Measurements from ENCODE around the gene FOSB. TPM values are rescaled to one million over a fixed set of nuclear protein-coding genes. Genes with fewer than 3 reads are reported as not detected.

FOSB gene
- total and polyA plus RNA-seq, 9 of the 15 experiments (the other 6 are each of a cell fraction or from before 2014, with no cell fraction given): 0.11 to 2.7 (median 0.73) TPM

GRCh38 chr19:45509692-45510015 is 41.9 kb downstream of the FOSB start (continued):
- TF ChIP-seq CCNT2 (IDR thresholded peaks at IDR 0.05; ENCODE audit: borderline replicate concordance, extremely low read depth, insufficient read length, low read depth, low read length) (no peak), IRF1 (CRISPR knock-in tag; IDR thresholded peaks at IDR 0.05; ENCODE audit: borderline replicate concordance) (no peak), MYBL2 (IDR thresholded peaks at IDR 0.05; ENCODE audit: low read depth) (no peak), MYBL2 (CRISPR knock-in tag; IDR thresholded peaks at IDR 0.05; ENCODE audit: borderline replicate concordance) (no peak), ZNF75A (CRISPR knock-in tag; IDR thresholded peaks at IDR 0.05) (no peak), NEUROD1 (IDR thresholded peaks at IDR 0.05; ENCODE audit: borderline replicate concordance, low read depth, low read length, partially characterized antibody) (no peak), ZNF444 (CRISPR knock-in tag; IDR thresholded peaks at IDR 0.05) (no peak), POLR2H (tag; IDR thresholded peaks at IDR 0.05; ENCODE audit: low read depth) (peak; percentile 60), ERF (CRISPR knock-in tag; IDR thresholded peaks at IDR 0.05) (peak; percentile 72; the same call in 1 of the 2 replicates), PREB (CRISPR knock-in tag; IDR thresholded peaks at IDR 0.05) (no peak), NCOA2 (IDR thresholded peaks at IDR 0.05; ENCODE audit: partially characterized antibody in 2 of 2) (no peak), PHF21A (IDR thresholded peaks at IDR 0.05; ENCODE audit: borderline replicate concordance, low read depth) (no peak), KLF6 (CRISPR knock-in tag; IDR thresholded peaks at IDR 0.05; ENCODE audit: borderline replicate concordance) (0 out of 2 replicates have a peak, but pooled peaks have one; percentile 42), CSDE1 (IDR thresholded peaks at IDR 0.05) (no peak), XRCC5 (IDR thresholded peaks at IDR 0.05; ENCODE audit: low read depth, low read length) (no peak), UBTF (IDR thresholded peaks at IDR 0.05; ENCODE audit: borderline replicate concordance in 1 of 2, low read depth in 2 of 2, low read length in 2 of 2) (no peak), MBD2 (IDR thresholded peaks at IDR 0.05; ENCODE audit: borderline replicate concordance, low read depth) (no peak), CHCHD3 (CRISPR knock-in tag; IDR thresholded peaks at IDR 0.05) (no peak)
- TF ChIP-seq, protein P1, sequence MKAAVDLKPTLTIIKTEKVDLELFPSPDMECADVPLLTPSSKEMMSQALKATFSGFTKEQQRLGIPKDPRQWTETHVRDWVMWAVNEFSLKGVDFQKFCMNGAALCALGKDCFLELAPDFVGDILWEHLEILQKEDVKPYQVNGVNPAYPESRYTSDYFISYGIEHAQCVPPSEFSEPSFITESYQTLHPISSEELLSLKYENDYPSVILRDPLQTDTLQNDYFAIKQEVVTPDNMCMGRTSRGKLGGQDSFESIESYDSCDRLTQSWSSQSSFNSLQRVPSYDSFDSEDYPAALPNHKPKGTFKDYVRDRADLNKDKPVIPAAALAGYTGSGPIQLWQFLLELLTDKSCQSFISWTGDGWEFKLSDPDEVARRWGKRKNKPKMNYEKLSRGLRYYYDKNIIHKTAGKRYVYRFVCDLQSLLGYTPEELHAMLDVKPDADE (conservative IDR thresholded peaks at IDR 0.05; ENCODE audit: control insufficient read depth, low read depth, low read length): no peak
